Heart left ventricle (tissue), 13 donors: ENCODE measurements around the gene MME.
"Not testable (repeated sequence)": the region's sequence is repeated elsewhere in the genome, so short reads cannot be mapped to it uniquely, and the experiment has no call there.

Experiments
- CTCF ChIP-seq, 12 donors: fragments of 200-600 bp; sonication (generic) in 4 of 12; IDR thresholded peaks; one replicate each; pipeline versions ENCODE4 v1.5.0 to v1.8.0; 2018 to 2022; ENCODE audit warnings: antibody characterized with exemption in 12 of 12, mild to moderate bottlenecking in 5 of 12
- POLR2A ChIP-seq, 2 donors: fragments of 450-650 bp; IDR thresholded peaks; one replicate each; pipeline ENCODE4 v1.6.1; 2017; ENCODE audit warnings: antibody characterized with exemption in 2 of 2, mild to moderate bottlenecking in 2 of 2, moderate library complexity in 2 of 2
- donor health status: ischemic (EF 13 %, LVEDD 7.1; RV severe dilation, severe dysfunction).
- donor health status: DM: no; HTN: yes; CAD: no.
- donor health status: DM: no; HTN: no; CAD: no.
- donor health status: ischemic (EF 25% LVEDD 6.9; RV normal size, moderate dysfunction).
- donor health status: ischemic (EF 25% LVEDD 5.7; RV mildly dilated, moderate dysfunction).
- donor health status: ischemic (EF 35%, LVEDD 5.7; RV mildly dilated, moderate dysfunction).
- donor health status: nonischemic (EF 11% LVEDD 7.7; RV severe dilation, severe dysfunction).
- donor health status: DM: yes; HTN: yes; CAD: no.
- donor health status: PGD.
- donor health status: ischemic (EF 29% LVEDD 5.4; RV normal size, mild dysfunction).
- donor health status: nonischemic (EF 23%, LVEDD 6.1; RV moderate dilation, normal function).

- not testable (repeated sequence) for TF ChIP-seq POLR2A, CTCF (IDR thresholded peaks at IDR 0.05)
Observed at GRCh38 chr3:155216007-155216406, 135.9 kb downstream of the MME start.
